Effector memory CD8-positive, alpha-beta T cell (primary cell): Measurements from ENCODE around the gene CCDC86.

ENCODE experiments used
- ATAC-seq: fragments of 150-1000 bp; cut with Tn5 transposase; replicated peaks from 2 replicates; pipeline ENCODE4 v1.10.0; 2021; ENCODE audit warnings: mild to moderate bottlenecking, moderate library complexity
- DNase-seq, 3 experiments: peaks; one replicate each; pipeline ENCODE4 v3.0.0; 2021
- H3K27ac Mint-ChIP-seq, 2 donors: one replicate each; pipeline ENCODE4 v1.8.0; 2022; ENCODE audit warnings: mild to moderate bottlenecking in 2 of 2, mixed read lengths in 2 of 2, moderate library complexity in 2 of 2
- H3K27me3 Mint-ChIP-seq, 2 donors: one replicate each; pipeline ENCODE4 v1.8.0; 2022; ENCODE audit warnings: mixed read lengths in 2 of 2
- H3K36me3 Mint-ChIP-seq: one replicate; pipeline ENCODE4 v1.8.0; 2022; ENCODE audit warnings: mild to moderate bottlenecking, moderate library complexity, mixed read lengths; ENCODE audit not compliant: insufficient read depth
- H3K4me1 Mint-ChIP-seq, 2 donors: one replicate each; pipeline ENCODE4 v1.8.0; 2022; ENCODE audit warnings: low read depth in 2 of 2, mixed read lengths in 2 of 2
- H3K4me3 Mint-ChIP-seq, 2 donors: one replicate each; pipeline ENCODE4 v1.8.0; 2022; ENCODE audit warnings: mild to moderate bottlenecking in 2 of 2, mixed read lengths in 2 of 2, moderate library complexity in 2 of 2
- H3K9me3 Mint-ChIP-seq, 2 donors: one replicate each; pipeline ENCODE4 v1.8.0; 2022; ENCODE audit warnings: mixed read lengths in 2 of 2

Gene CCDC86

DNA sequence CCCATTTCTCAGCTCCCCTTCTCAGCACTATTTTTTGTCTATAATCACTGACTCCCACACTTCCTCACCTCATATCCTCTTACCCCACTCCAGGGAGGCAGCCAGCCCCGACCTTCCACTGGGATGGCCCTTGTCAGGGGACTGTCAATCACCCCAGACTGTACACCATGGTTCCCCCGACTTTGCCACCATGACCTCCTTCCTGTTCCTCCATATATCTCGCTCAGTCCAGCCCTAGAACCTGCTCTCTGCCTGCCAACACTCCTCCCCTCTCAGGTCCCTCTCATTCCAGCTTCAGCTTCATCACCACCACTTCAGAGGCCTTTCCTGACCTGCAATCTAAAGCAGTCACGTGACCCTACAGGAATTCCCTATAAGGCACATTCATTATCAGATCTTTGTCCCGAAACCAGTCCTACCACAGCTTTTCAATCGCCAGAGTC, 48.0 kb downstream of the CCDC86 start:
- H3K4me1 Mint-ChIP-seq = peaks cover 0 to 2% of the 10 kb centered on the region in 2 donors
- H3K27ac Mint-ChIP-seq = peak overlapping the region in 1 of 2 donors; percentile 55
- H3K27me3 Mint-ChIP-seq = no peaks in the 10 kb centered on the region
- ATAC-seq = no peak
- no peaks in the 10 kb centered on the region for H3K9me3 Mint-ChIP-seq
- H3K4me3 Mint-ChIP-seq = no peak overlapping the region
- peaks cover 27% of the 10 kb centered on the region for H3K36me3 Mint-ChIP-seq
- no peak for DNase-seq

- H3K27me3 Mint-ChIP-seq = no peaks in the 10 kb centered on the region
- H3K27ac Mint-ChIP-seq = no peak overlapping the region
- DNase-seq = no peak
- no peak for ATAC-seq
- H3K36me3 Mint-ChIP-seq = peaks cover 35% of the 10 kb centered on the region
- peaks cover 0 to 4% of the 10 kb centered on the region in 2 donors for H3K4me1 Mint-ChIP-seq
- H3K4me3 Mint-ChIP-seq = no peak overlapping the region
- no peaks in the 10 kb centered on the region for H3K9me3 Mint-ChIP-seq
Measured at GRCh38 chr11:60890696-60891095, 48.8 kb downstream of the CCDC86 start.

DNA sequence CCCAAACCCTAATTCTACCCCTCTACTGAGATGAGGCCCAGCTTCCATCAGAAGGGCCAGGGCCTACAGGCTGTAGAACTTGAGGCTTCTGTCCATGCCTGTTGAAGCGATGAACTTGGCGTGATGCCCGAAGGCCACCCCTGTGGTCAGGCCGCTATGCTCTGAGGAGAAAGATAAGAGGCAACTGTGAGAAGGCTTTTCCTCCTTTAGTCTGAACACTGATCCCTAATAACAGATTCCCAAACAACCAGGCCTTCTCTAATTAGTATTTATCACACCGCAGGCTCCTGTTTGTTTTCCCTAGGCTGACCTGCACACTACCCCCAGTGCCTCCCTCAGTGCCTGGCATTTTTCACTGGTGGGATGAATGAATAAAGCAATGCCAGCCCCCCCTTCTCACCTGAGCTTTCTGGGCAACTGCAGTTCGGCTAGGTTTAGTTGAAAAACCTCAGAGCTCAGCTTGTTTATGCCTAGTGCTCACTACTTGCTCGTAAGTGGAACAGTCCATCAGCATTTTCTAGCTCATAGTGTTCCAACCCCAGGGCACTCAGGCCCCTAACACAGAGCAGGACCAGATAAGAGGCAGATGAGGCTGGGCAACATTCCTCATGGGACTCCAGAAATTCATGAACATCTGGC, 49.3 kb downstream of the CCDC86 start:
- no peaks in the 10 kb centered on the region for H3K27me3 Mint-ChIP-seq
- peaks cover 41% of the 10 kb centered on the region for H3K36me3 Mint-ChIP-seq
- ATAC-seq (no peak), DNase-seq (no peak)
- no peaks in the 10 kb centered on the region for H3K9me3 Mint-ChIP-seq
- H3K4me3 Mint-ChIP-seq = no peak overlapping the region
- H3K4me1 Mint-ChIP-seq = peaks cover 0 to 4% of the 10 kb centered on the region in 2 donors
- H3K27ac Mint-ChIP-seq = no peak overlapping the region

GRCh38 chr11:60895687-60896086, 53.8 kb downstream of the CCDC86 start:
- Mint-ChIP-seq H3K36me3 (peaks cover 78% of the 10 kb centered on the region), H3K4me1 (peaks cover 3 to 4% of the 10 kb centered on the region in 2 donors), H3K4me3 (no peak overlapping the region), H3K9me3 (no peaks in the 10 kb centered on the region), H3K27ac (no peak overlapping the region), H3K27me3 (no peaks in the 10 kb centered on the region)
- DNase-seq (no peak), ATAC-seq (no peak)

- DNase-seq = no peak
- Mint-ChIP-seq H3K4me1 (peaks cover 3% of the 10 kb centered on the region in 2 donors), H3K27me3 (no peaks in the 10 kb centered on the region), H3K4me3 (peak overlapping the region in 1 of 2 donors; percentile 36), H3K9me3 (no peaks in the 10 kb centered on the region), H3K27ac (no peak overlapping the region), H3K36me3 (peaks cover 81% of the 10 kb centered on the region)
- no peak for ATAC-seq
Measured at GRCh38 chr11:60897496-60897895, 55.6 kb downstream of the CCDC86 start.

- Mint-ChIP-seq H3K9me3 (no peaks in the 10 kb centered on the region), H3K27me3 (no peaks in the 10 kb centered on the region), H3K36me3 (peaks cover 74% of the 10 kb centered on the region), H3K4me1 (peaks cover 10 to 15% of the 10 kb centered on the region in 2 donors), H3K27ac (no peak overlapping the region), H3K4me3 (no peak overlapping the region)
- DNase-seq (peak in 1 of 3 experiments; percentile 35), ATAC-seq (peak; percentile 83)
Measured at GRCh38 chr11:60899046-60899936, 57.4 kb downstream of the CCDC86 start.

- Mint-ChIP-seq H3K27ac (no peak overlapping the region), H3K27me3 (no peaks in the 10 kb centered on the region), H3K9me3 (no peaks in the 10 kb centered on the region), H3K36me3 (peaks cover 71% of the 10 kb centered on the region), H3K4me3 (no peak overlapping the region), H3K4me1 (peaks cover 15 to 19% of the 10 kb centered on the region in 2 donors)
- ATAC-seq (no peak), DNase-seq (no peak)
Measured at GRCh38 chr11:60899977-60900376, 58.1 kb downstream of the CCDC86 start.
